GM19397 (cell line): ENCODE measurements around the gene MPHOSPH9.

Source experiments
- ATAC-seq: cut with Tn5 transposase; IDR thresholded peaks from one replicate; pipeline ENCODE4 v1.9.1; 2021; ENCODE audit warnings: mild to moderate bottlenecking, moderate library complexity; ENCODE audit not compliant: unreplicated experiment

The MPHOSPH9 gene

GRCh38 chr12:123150275-123150743 lies 82.6 kb downstream of the MPHOSPH9 start:
- ATAC-seq: peak; percentile 22

GRCh38 chr12:123149501-123150274 lies 83.3 kb downstream of the MPHOSPH9 start:
- no peak for ATAC-seq

- ATAC-seq: no peak
These were observed 83.9 kb downstream of the MPHOSPH9 start for GRCh38 chr12:123149088-123149487.

GRCh38 chr12:123148655-123149054 lies 84.3 kb downstream of the MPHOSPH9 start:
- no peak for ATAC-seq

GRCh38 chr12:123148223-123148622 lies 84.7 kb downstream of the MPHOSPH9 start:
- ATAC-seq: no peak

GRCh38 chr12:123145211-123145610 lies 87.7 kb downstream of the MPHOSPH9 start:
- ATAC-seq: no peak

GRCh38 chr12:123143736-123144461 lies 89.0 kb downstream of the MPHOSPH9 start:
- ATAC-seq: no peak

- no peak for ATAC-seq
These were observed 89.8 kb downstream of the MPHOSPH9 start for GRCh38 chr12:123142921-123143735.

- ATAC-seq: no peak
These were observed 90.5 kb downstream of the MPHOSPH9 start for GRCh38 chr12:123142518-123142840.

GRCh38 chr12:123141615-123142517 lies 91.1 kb downstream of the MPHOSPH9 start:
- no peak for ATAC-seq

- no peak for ATAC-seq
These were observed 92.0 kb downstream of the MPHOSPH9 start for GRCh38 chr12:123140676-123141614.

- ATAC-seq: no peak
These were observed 92.8 kb downstream of the MPHOSPH9 start for GRCh38 chr12:123139926-123140675.

GRCh38 chr12:123135688-123136087 lies 97.3 kb downstream of the MPHOSPH9 start:
- ATAC-seq: no peak

- ATAC-seq: no peak
These were observed 98.1 kb downstream of the MPHOSPH9 start for GRCh38 chr12:123134826-123135225.

- no peak for ATAC-seq
These were observed 98.7 kb downstream of the MPHOSPH9 start for GRCh38 chr12:123134271-123134671.

- ATAC-seq: no peak
These were observed 99.2 kb downstream of the MPHOSPH9 start for GRCh38 chr12:123133701-123134100.

GRCh38 chr12:123132951-123133619 lies 99.9 kb downstream of the MPHOSPH9 start:
- ATAC-seq: no peak

- no peak for ATAC-seq
These were observed 101.0 kb downstream of the MPHOSPH9 start for GRCh38 chr12:123131879-123132402.
